ENCODE data around the gene EEF1A2.

Gene EEF1A2

GRCh38 chr20:63499338-63499969 lies 571 bp upstream of the EEF1A2 start:
- no peak for DNase-seq (ENCODE audit: low spot score)

- peak; percentile 58 for DNase-seq (ENCODE audit: low spot score)
Measured at GRCh38 chr20:63497946-63498935, 642 bp downstream of the EEF1A2 start.

- no peak for DNase-seq (ENCODE audit: low spot score)
Measured at GRCh38 chr20:63497138-63497945, 1.5 kb downstream of the EEF1A2 start.

GRCh38 chr20:63496596-63497120 lies 2.2 kb downstream of the EEF1A2 start:
- DNase-seq (ENCODE audit: low spot score) = no peak

GRCh38 chr20:63495741-63496595 lies 2.9 kb downstream of the EEF1A2 start:
- peak; percentile 55 for DNase-seq (ENCODE audit: low spot score)

GRCh38 chr20:63495167-63495720 lies 3.6 kb downstream of the EEF1A2 start:
- DNase-seq (ENCODE audit: low spot score) = no peak

GRCh38 chr20:63494420-63495166 lies 4.3 kb downstream of the EEF1A2 start:
- no peak for DNase-seq (ENCODE audit: low spot score)

- DNase-seq (ENCODE audit: low spot score) = no peak
Measured at GRCh38 chr20:63494084-63494419, 4.8 kb downstream of the EEF1A2 start.

- no peak for DNase-seq (ENCODE audit: low spot score)
Measured at GRCh38 chr20:63493563-63494020, 5.3 kb downstream of the EEF1A2 start.

GRCh38 chr20:63492982-63493381 lies 5.9 kb downstream of the EEF1A2 start:
- DNase-seq (ENCODE audit: low spot score) = no peak

GRCh38 chr20:63492518-63492917 lies 6.4 kb downstream of the EEF1A2 start:
- no peak for DNase-seq (ENCODE audit: low spot score)

GRCh38 chr20:63491635-63492230 lies 7.2 kb downstream of the EEF1A2 start:
- DNase-seq (ENCODE audit: low spot score) = no peak

- no peak for DNase-seq (ENCODE audit: low spot score)
Measured at GRCh38 chr20:63491078-63491477, 7.8 kb downstream of the EEF1A2 start.

- no peak for DNase-seq (ENCODE audit: low spot score)
Measured at GRCh38 chr20:63490416-63490815, 8.5 kb downstream of the EEF1A2 start.

- no peak for DNase-seq (ENCODE audit: low spot score)
Measured at GRCh38 chr20:63488315-63489251, 10.3 kb downstream of the EEF1A2 start.

- DNase-seq (ENCODE audit: low spot score) = no peak
Measured at GRCh38 chr20:63487781-63488241, 11.1 kb downstream of the EEF1A2 start.

GRCh38 chr20:63487116-63487764 lies 11.6 kb downstream of the EEF1A2 start:
- DNase-seq (ENCODE audit: low spot score) = no peak

- DNase-seq (ENCODE audit: low spot score) = no peak
Measured at GRCh38 chr20:63486300-63486855, 12.5 kb downstream of the EEF1A2 start.

Data from kidney tubule cell (primary cell).